Endothelial cell of umbilical vein (primary cell): Measurements from ENCODE around the gene CSGALNACT2. TPM values are rescaled to one million over a fixed set of nuclear protein-coding genes. Genes with fewer than 3 reads are reported as not detected.
A peak's percentile ranks its signal among the peaks of the same experiment; 100 is the strongest.

Experiments used
- BruUV-seq: library from RNA; stranded (reverse); fragments of 400-500 nt; replicated peaks from 2 replicates; lab custom pipeline; 2021; lab: Mats Ljungman, UMichigan
- CTCF ChIA-PET: fragments of 300-600, 350-600 bp; sonication (Branson Sonifier 250); formaldehyde crosslinking; loops from one replicate; lab custom pipeline; 2021; ENCODE audit warnings: antibody characterized with exemption, inconsistent platforms; lab: Charles Lee
- POLR2A ChIA-PET: fragments of 300-600, 350-600 bp; sonication (Branson Sonifier 250); formaldehyde crosslinking; loops from one replicate; lab custom pipeline; 2021; ENCODE audit warnings: antibody characterized with exemption, inconsistent platforms; lab: Charles Lee
- DNase-seq: peaks from one replicate; pipeline ENCODE4 v3.0.0-alpha.2; 2011; ENCODE audit warnings: low read depth, low spot score
- FAIRE-seq: peaks from 2 replicates; lab custom pipeline; 2011; peaks lifted over from hg19 to GRCh38; lab: Jason Lieb, UNC
- H2AFZ ChIP-seq: 2 replicates; pipeline ENCODE4 v1.6.0; 2012; ENCODE audit warnings: low read depth, low read length, control low read depth, inconsistent platforms
- H3K27ac ChIP-seq: 2 replicates; pipeline ENCODE4 v1.5.1; 2011; ENCODE audit warnings: low read depth, mild to moderate bottlenecking, control low read depth, low read length, moderate library complexity; ENCODE audit not compliant: insufficient read depth
- H3K27me3 ChIP-seq, 2 experiments: 2 replicates each; pipeline versions ENCODE4 v1.6.0 to v1.6.1; 2011; ENCODE audit warnings: low read length in 2 of 2, mixed read lengths in 1 of 2; ENCODE audit not compliant: control insufficient read depth in 2 of 2, insufficient read depth in 2 of 2
- H3K36me3 ChIP-seq, 2 experiments: 2 replicates in 1 of 2; 3 replicates in 1 of 2; pipeline ENCODE4 v1.5.1; 2011; ENCODE audit warnings: low read length in 2 of 2, mild to moderate bottlenecking in 1 of 2, moderate library complexity in 1 of 2; ENCODE audit not compliant: control insufficient read depth in 2 of 2, insufficient read depth in 2 of 2; ENCODE audit errors: extremely low read depth in 1 of 2
- H3K4me1 ChIP-seq: 3 replicates; pipeline ENCODE4 v1.5.1; 2011; ENCODE audit warnings: mild to moderate bottlenecking, low read length; ENCODE audit not compliant: control insufficient read depth, insufficient read depth; ENCODE audit errors: extremely low read depth
- H3K4me2 ChIP-seq: 2 replicates; pipeline ENCODE4 v1.6.1; 2011; ENCODE audit warnings: low read length, control low read depth, mixed read lengths; ENCODE audit not compliant: insufficient read depth
- H3K4me3 ChIP-seq, 3 experiments: fragments of 200-600 bp in 1 of 3; sonication (generic), shearing (Covaris generic) in 1 of 3; replicated peaks in 1 of 3; 2 replicates each; pipeline ENCODE4 v1.5.1; 2011 to 2016; ENCODE audit warnings: control low read depth in 3 of 3, low read length in 3 of 3, mild to moderate bottlenecking in 2 of 3, inconsistent platforms in 1 of 3, low read depth in 1 of 3, moderate library complexity in 1 of 3; ENCODE audit not compliant: insufficient read depth in 1 of 3
- H3K79me2 ChIP-seq: 2 replicates; pipeline ENCODE4 v1.6.0; 2012; ENCODE audit warnings: low read length, inconsistent platforms; ENCODE audit not compliant: control insufficient read depth, insufficient read depth
- H3K9ac ChIP-seq: replicated peaks from 2 replicates; pipeline ENCODE3; 2011; ENCODE audit warnings: low read length, control low read depth; ENCODE audit not compliant: insufficient read depth; ENCODE audit errors: extremely low read depth
- H3K9me1 ChIP-seq: replicated peaks from 3 replicates; pipeline ENCODE4 v1.6.0; 2011; ENCODE audit warnings: mild to moderate bottlenecking, low read length; ENCODE audit not compliant: control insufficient read depth, insufficient read depth; ENCODE audit errors: extremely low read depth
- H3K9me3 ChIP-seq: replicated peaks from 2 replicates; pipeline ENCODE4 v1.5.1; 2012; ENCODE audit warnings: low read length, inconsistent platforms; ENCODE audit not compliant: control insufficient read depth, insufficient read depth
- H4K20me1 ChIP-seq: replicated peaks from 2 replicates; pipeline ENCODE3; 2011; ENCODE audit warnings: mild to moderate bottlenecking, low read length; ENCODE audit not compliant: control insufficient read depth, insufficient read depth; ENCODE audit errors: extremely low read depth
- EZH2 ChIP-seq: IDR thresholded peaks from 2 replicates; pipeline ENCODE4 v1.6.1; 2012; ENCODE audit warnings: borderline replicate concordance, low read depth, mild to moderate bottlenecking, moderate library complexity, low read length, inconsistent platforms; ENCODE audit not compliant: severe bottlenecking
- GATA2 ChIP-seq: IDR thresholded peaks from 2 replicates; pipeline ENCODE4 v1.7.0; 2011; ENCODE audit warnings: low read depth, mild to moderate bottlenecking, moderate library complexity, mixed read lengths, low read length; ENCODE audit not compliant: insufficient read length, insufficient read depth
- JUN ChIP-seq: IDR thresholded peaks from 2 replicates; pipeline ENCODE4 v1.6.1; 2011; ENCODE audit warnings: borderline replicate concordance, low read depth; ENCODE audit not compliant: insufficient read length, insufficient read depth
- MYC ChIP-seq: IDR thresholded peaks from one replicate; pipeline ENCODE4 v1.6.1; 2011; ENCODE audit warnings: mild to moderate bottlenecking, low read depth, low read length
- POLR2A ChIP-seq: IDR thresholded peaks from 2 replicates; pipeline ENCODE4 v1.6.1; 2012; ENCODE audit warnings: low read depth, mild to moderate bottlenecking, control low read depth, low read length
- POLR2AphosphoS5 ChIP-seq: IDR thresholded peaks from 2 replicates; pipeline ENCODE4 v1.6.1; 2012; ENCODE audit warnings: low read depth, mild to moderate bottlenecking, control low read depth, low read length, moderate library complexity; ENCODE audit not compliant: insufficient read depth
- dilution Hi-C: fragments of 300-500 bp; cut with MboI; formaldehyde crosslinking; loops from one replicate; pipeline ENCODE4 v1.15.0; 2019; ENCODE audit warnings: low sequenced_read_pairs; ENCODE audit not compliant: extremely low pct_ligation_motif_present
- intact Hi-C: fragments of 100-400 bp; cut with micrococcal nuclease; formaldehyde crosslinking; loops from one replicate; pipeline ENCODE4 v1.10.0; 2022
- polyA plus RNA-seq, 4 experiments: library from polyadenylated mRNA; depleted of rRNA in 3 of 4; stranded (reverse) in 3 of 4; unstranded in 1 of 4; fragments of >200 nt; gene quantifications; 2 replicates each; pipeline versions ENCODE4 v1.2.1 to v1.2.3, GENCODE V29; 2011 to 2012; ENCODE audit warnings: missing spikeins in 1 of 4
- total RNA-seq: library from RNA; stranded (reverse); gene quantifications from 2 replicates; pipeline ENCODE4 v1.2.3, GENCODE V29; 2021
- TF ChIP-seq, protein P1 (sequence below), 2 donors: IDR thresholded peaks; 1 replicate in 1 of 2; 2 replicates in 1 of 2; pipeline ENCODE4 v1.5.1; 2011; ENCODE audit warnings: low read length in 2 of 2, mild to moderate bottlenecking in 2 of 2, moderate library complexity in 2 of 2, control low read depth in 1 of 2, inconsistent platforms in 1 of 2, low read depth in 1 of 2; ENCODE audit not compliant: insufficient read depth in 1 of 2; ENCODE audit errors: extremely low read depth in 1 of 2

Gene CSGALNACT2
- total and polyA plus RNA-seq, 2 donors (not counting 3 experiments of a cell fraction or from before 2014, with no cell fraction given) = 9.7 to 17.7 TPM

DNA sequence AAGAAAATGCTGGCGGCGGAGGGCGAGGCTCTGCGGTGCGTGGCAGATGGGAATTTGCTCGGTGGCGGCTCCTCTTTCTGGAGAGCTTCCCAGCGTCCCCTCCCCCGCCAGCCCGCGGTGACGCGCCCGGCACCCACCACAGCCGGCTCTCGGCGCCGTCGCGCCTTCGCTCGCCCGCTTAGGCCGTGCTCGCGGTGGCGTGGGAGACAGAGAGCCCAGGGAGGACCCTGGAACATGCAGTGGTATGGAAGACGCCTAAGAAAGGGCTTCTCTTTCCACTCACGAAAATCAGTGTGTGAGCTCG, 576 bp upstream of the CSGALNACT2 start:
- H3K9me3 ChIP-seq = no peaks in the 10 kb centered on the region
- ChIA-PET CTCF (interaction anchor here (0.7 to 1.7 kb wide), 2 partner anchors 22 to 67 kb away, joined by 3 to 12 read pairs; no protein-coding TSS in a partner anchor), POLR2A (no interaction called here)
- H3K4me1 ChIP-seq = peaks cover 24% of the 10 kb centered on the region
- dilution Hi-C loops (no loop called here), intact Hi-C loops (loop anchor here (2.0 to 5.0 kb wide), 4 partner anchors 33 to 355 kb away; partner anchors contain the start of genes BMS1 and HNRNPF)
- H2AFZ ChIP-seq = peak overlapping the region; percentile 41
- H3K4me3 ChIP-seq = peak overlapping the region; percentile 35 to 98 (median 75)
- H3K9ac ChIP-seq = peak overlapping the region; percentile 92
- FAIRE-seq (no peak), DNase-seq (peak; percentile 45)
- H3K79me2 ChIP-seq = peaks cover 35% of the 10 kb centered on the region
- H3K4me2 ChIP-seq = peak overlapping the region; percentile 56
- no peaks in the 10 kb centered on the region for H3K9me1 ChIP-seq
- H3K27ac ChIP-seq = peak overlapping the region; percentile 81
- no peaks in the 10 kb centered on the region for H3K36me3 ChIP-seq
- H4K20me1 ChIP-seq = no peaks in the 10 kb centered on the region
- BruUV-seq = no TSS peak
- no peak for TF ChIP-seq MYC
- TF ChIP-seq, protein P1, sequence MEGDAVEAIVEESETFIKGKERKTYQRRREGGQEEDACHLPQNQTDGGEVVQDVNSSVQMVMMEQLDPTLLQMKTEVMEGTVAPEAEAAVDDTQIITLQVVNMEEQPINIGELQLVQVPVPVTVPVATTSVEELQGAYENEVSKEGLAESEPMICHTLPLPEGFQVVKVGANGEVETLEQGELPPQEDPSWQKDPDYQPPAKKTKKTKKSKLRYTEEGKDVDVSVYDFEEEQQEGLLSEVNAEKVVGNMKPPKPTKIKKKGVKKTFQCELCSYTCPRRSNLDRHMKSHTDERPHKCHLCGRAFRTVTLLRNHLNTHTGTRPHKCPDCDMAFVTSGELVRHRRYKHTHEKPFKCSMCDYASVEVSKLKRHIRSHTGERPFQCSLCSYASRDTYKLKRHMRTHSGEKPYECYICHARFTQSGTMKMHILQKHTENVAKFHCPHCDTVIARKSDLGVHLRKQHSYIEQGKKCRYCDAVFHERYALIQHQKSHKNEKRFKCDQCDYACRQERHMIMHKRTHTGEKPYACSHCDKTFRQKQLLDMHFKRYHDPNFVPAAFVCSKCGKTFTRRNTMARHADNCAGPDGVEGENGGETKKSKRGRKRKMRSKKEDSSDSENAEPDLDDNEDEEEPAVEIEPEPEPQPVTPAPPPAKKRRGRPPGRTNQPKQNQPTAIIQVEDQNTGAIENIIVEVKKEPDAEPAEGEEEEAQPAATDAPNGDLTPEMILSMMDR (IDR thresholded peaks at IDR 0.05; ENCODE audit: extremely low read depth in 1 of 2, insufficient read depth in 1 of 2, low read depth in 1 of 2, low read length in 2 of 2) = peak in 1 of 2 donors; percentile 14
- H3K27me3 ChIP-seq = peaks cover 2 to 6% of the 10 kb centered on the region in 2 experiments

DNA sequence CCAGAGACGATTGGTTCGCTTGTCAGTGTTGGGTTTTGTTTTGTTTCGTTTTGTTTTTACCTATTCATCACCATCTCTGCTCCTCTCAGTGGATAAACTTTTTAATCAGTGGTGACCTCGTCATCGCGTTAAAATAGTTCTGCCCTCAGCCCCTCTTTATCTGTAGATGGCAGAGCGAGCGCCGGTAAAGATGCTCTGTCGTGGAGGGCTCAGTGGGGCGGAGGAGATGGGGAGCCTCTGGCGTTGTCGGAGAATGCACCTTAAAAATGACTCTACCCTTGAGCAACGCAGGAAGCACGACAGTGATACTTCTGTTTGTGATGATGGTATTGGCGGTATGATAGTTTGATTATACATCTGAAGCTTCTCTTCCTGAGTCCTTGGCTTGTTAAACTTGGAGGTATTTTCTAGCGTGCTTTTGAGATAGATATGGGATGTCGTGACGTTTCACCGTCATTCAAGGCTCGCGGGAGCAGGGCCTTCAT, 554 bp downstream of the CSGALNACT2 start:
- dilution Hi-C loops (no loop called here), intact Hi-C loops (loop anchor here (2.0 to 5.0 kb wide), 4 partner anchors 34 to 356 kb away; partner anchors contain the start of genes BMS1 and HNRNPF)
- peak overlapping the region; percentile 97 for H3K4me2 ChIP-seq
- H3K79me2 ChIP-seq = peaks cover 46% of the 10 kb centered on the region
- POLR2A ChIA-PET = no interaction called here
- H3K9me3 ChIP-seq = no peaks in the 10 kb centered on the region
- H3K36me3 ChIP-seq = peaks cover 0 to 3% of the 10 kb centered on the region in 2 experiments
- FAIRE-seq (peak; percentile 35), DNase-seq (peak; percentile 58)
- H2AFZ ChIP-seq = peak overlapping the region; percentile 48
- no TSS peak for BruUV-seq
- TF ChIP-seq, protein P1 (IDR thresholded peaks at IDR 0.05; ENCODE audit: extremely low read depth in 1 of 2, insufficient read depth in 1 of 2, low read depth in 1 of 2, low read length in 2 of 2) = no peak
- TF ChIP-seq POLR2A = no peak
- TF ChIP-seq JUN = no peak
- TF ChIP-seq POLR2AphosphoS5 = no peak
- no peak for TF ChIP-seq EZH2
- TF ChIP-seq GATA2 = no peak
- TF ChIP-seq MYC = no peak
- CTCF ChIA-PET = interaction anchor here (0.6 to 1.7 kb wide), 3 partner anchors 21 to 297 kb away, joined by 3 to 12 read pairs (median 6); no protein-coding TSS in a partner anchor
- H3K9me1 ChIP-seq = no peaks in the 10 kb centered on the region
- peaks cover 0 to 3% of the 10 kb centered on the region in 2 experiments for H3K27me3 ChIP-seq
- H3K27ac ChIP-seq = peak overlapping the region; percentile 81
- H3K4me1 ChIP-seq = peaks cover 24% of the 10 kb centered on the region
- peaks cover 3% of the 10 kb centered on the region for H4K20me1 ChIP-seq
- peak overlapping the region; percentile 75 to 98 (median 92) for H3K4me3 ChIP-seq
- peak overlapping the region; percentile 92 for H3K9ac ChIP-seq
